Neural cell (in vitro differentiated cells): ENCODE measurements around the gene PRTG.

Source experiments
- CTCF ChIP-seq: fragments of 450-650 bp; IDR thresholded peaks from 2 replicates; pipeline ENCODE4 v1.5.1; 2014; ENCODE audit warnings: antibody characterized with exemption, mild to moderate bottlenecking, moderate library complexity; ENCODE audit not compliant: poor library complexity, severe bottlenecking
- EZH2 ChIP-seq: fragments of 200-600, 300-800 bp; shearing (Covaris generic), sonication (generic); IDR thresholded peaks from 2 replicates; pipeline ENCODE4 v1.6.1; 2014; ENCODE audit warnings: antibody characterized with exemption, low read length, borderline replicate concordance, mild to moderate bottlenecking; ENCODE audit not compliant: insufficient read depth, poor library complexity, severe bottlenecking

GRCh38 chr15:55574096-55574495 is 168.9 kb downstream of the PRTG start:
- TF ChIP-seq CTCF = no peak
- no peak for TF ChIP-seq EZH2
